ENCODE results near the gene RASL10A. TPM values are rescaled to one million over a fixed set of nuclear protein-coding genes. Genes with fewer than 3 reads are reported as not detected.

RASL10A gene
- total RNA-seq, 1 donor from 2014 or later: 0.33 TPM

DNA sequence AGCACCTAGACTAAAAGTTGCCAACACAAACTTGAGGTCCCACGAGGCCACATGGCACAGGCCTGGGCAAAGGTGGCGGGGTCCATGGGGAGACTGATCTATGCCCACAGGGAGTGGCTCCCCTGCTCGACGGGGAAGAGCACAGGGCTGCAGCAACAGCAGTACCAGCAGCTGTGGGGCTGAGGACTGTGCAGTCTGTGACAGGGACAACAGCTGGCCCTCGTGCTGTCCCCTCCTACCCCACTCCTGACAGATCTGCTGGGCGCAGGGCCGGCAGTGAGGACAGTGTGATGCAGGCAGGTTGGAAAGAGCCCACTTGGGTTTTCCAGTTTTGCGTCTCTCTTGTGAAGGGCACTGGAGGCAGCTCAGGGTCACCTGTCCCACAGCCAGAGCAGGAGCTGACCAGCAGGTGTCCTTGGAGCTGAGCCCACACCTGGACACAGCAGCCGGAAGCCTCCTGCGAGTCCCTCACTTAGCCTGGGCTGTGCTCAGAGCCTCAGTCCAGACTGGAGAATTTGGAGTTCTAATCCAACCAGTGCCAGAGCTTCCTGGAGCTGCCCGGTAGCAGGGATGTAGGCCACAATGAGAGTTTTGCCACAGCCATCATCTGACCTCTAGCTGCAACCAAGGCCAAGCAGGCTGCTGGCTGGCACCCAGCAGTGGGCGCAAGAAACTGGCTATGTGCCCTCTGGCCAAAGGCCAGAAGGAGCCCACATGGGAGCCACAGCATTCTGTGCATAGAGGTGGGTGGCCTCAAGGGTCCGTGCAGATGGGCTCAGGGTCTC, 12.6 kb downstream of the RASL10A start:
- TF ChIP-seq, protein P1, sequence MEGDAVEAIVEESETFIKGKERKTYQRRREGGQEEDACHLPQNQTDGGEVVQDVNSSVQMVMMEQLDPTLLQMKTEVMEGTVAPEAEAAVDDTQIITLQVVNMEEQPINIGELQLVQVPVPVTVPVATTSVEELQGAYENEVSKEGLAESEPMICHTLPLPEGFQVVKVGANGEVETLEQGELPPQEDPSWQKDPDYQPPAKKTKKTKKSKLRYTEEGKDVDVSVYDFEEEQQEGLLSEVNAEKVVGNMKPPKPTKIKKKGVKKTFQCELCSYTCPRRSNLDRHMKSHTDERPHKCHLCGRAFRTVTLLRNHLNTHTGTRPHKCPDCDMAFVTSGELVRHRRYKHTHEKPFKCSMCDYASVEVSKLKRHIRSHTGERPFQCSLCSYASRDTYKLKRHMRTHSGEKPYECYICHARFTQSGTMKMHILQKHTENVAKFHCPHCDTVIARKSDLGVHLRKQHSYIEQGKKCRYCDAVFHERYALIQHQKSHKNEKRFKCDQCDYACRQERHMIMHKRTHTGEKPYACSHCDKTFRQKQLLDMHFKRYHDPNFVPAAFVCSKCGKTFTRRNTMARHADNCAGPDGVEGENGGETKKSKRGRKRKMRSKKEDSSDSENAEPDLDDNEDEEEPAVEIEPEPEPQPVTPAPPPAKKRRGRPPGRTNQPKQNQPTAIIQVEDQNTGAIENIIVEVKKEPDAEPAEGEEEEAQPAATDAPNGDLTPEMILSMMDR (IDR thresholded peaks at IDR 0.05; ENCODE audit: insufficient read depth, low read length, poor library complexity, severe bottlenecking): no peak
- peaks cover 2% of the 10 kb centered on the region for H3K36me3 ChIP-seq (ENCODE audit: control insufficient read depth, insufficient read depth, low read length)
- DNase-seq (ENCODE audit: low read depth): no peak
- H3K27me3 ChIP-seq (ENCODE audit: control insufficient read depth, insufficient read depth, low read length): no peaks in the 10 kb centered on the region
- H3K4me3 ChIP-seq (ENCODE audit: low read depth, low read length): no peak overlapping the region

DNA sequence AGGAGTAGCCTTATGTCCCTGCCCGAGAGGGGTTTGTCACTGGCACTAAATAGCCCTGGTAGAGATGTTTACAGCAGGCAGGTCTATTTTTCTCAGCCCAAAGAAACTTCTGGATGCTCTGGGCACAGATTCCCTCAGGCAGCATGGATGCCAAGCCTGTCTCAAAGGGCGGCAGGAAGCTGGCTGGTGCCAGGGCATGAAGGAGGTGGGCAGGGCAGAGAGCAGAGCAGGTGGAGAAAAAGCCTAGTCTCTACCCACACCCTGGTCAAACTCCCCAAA, 13.2 kb downstream of the RASL10A start:
- Histone ChIP-seq H3K4me3 (ENCODE audit: low read depth, low read length) (no peak overlapping the region), H3K27me3 (ENCODE audit: control insufficient read depth, insufficient read depth, low read length) (no peaks in the 10 kb centered on the region), H3K36me3 (ENCODE audit: control insufficient read depth, insufficient read depth, low read length) (peaks cover 2% of the 10 kb centered on the region)
- TF ChIP-seq, protein P1 (IDR thresholded peaks at IDR 0.05; ENCODE audit: insufficient read depth, low read length, poor library complexity, severe bottlenecking): no peak
- DNase-seq (ENCODE audit: low read depth): no peak

DNA sequence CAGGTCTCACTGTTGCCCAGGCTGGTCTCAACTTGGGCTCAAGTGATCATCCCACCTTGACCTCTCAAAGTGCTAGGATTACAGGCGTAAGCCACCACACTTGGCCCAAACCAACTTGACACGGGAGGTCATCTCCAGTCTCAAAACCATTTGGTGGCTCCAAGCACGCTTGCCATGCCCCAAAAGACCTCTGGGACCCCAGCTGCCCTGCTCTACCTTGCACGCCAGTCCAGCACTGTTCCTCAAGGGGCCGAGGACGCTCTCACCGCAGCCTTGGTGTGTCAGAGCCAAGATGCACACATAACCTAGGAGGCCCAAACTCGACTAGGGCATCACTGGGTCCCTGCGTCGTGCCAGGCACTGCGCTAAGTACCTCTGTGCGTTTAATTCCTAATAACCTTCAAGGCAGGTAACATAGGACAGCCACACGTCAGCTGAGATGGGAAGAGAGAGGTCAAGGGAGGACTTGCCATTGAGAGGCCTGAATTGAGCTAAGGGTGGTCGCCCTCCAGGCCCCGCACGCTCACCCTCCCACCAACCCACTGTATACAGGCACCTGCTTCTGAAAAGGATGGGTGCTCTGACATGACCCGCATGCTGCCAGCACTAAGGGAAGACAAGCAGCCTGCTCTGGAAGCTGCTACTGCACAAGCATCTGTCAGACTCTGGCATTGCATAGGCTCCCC, 13.6 kb downstream of the RASL10A start:
- no peak for DNase-seq (ENCODE audit: low read depth)
- peaks cover 2% of the 10 kb centered on the region for H3K36me3 ChIP-seq (ENCODE audit: control insufficient read depth, insufficient read depth, low read length)
- TF ChIP-seq, protein P1 (IDR thresholded peaks at IDR 0.05; ENCODE audit: insufficient read depth, low read length, poor library complexity, severe bottlenecking): no peak
- H3K27me3 ChIP-seq (ENCODE audit: control insufficient read depth, insufficient read depth, low read length): no peaks in the 10 kb centered on the region
- H3K4me3 ChIP-seq (ENCODE audit: low read depth, low read length): no peak overlapping the region

DNA sequence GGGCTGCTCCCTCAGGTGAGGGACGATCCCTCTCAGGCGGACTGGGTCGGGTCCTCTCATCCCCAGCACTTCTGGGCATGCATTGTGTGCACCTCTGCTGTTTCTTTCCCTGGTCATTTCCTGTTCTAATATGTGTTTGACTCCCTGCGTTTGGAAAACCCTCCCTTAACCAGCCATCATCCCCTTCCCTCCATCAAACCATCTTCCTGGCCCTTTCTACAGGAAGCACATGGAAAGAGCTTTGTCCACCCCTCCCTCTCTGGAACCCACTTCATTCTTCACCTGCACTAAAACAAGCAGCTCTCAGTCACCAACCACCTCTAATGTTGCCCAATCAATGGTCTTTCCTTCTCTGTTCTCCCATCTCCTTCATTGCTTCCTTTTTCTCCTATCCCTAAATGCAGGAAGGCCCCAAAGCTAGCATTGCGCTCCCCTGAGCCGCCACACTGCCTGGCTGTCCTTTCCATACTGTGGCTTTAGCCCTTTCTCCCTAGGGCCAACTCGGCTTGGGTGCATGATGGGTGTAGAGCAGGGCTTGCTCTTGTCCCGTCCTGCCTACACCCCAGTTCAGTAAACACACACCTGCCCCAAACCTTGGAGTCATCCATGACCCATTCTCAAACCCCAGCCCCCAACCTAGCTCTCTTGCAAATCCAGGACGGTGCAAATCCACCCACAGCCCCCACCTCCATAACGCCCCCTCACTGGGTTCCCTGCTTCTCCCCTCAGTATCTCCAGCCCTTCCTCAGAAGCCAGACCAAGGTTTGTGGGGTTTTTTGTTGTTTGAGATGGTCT, 14.5 kb downstream of the RASL10A start:
- H3K36me3 ChIP-seq (ENCODE audit: control insufficient read depth, insufficient read depth, low read length): peaks cover 4% of the 10 kb centered on the region
- TF ChIP-seq, protein P1 (IDR thresholded peaks at IDR 0.05; ENCODE audit: insufficient read depth, low read length, poor library complexity, severe bottlenecking): no peak
- H3K4me3 ChIP-seq (ENCODE audit: low read depth, low read length): no peak overlapping the region
- H3K27me3 ChIP-seq (ENCODE audit: control insufficient read depth, insufficient read depth, low read length): no peaks in the 10 kb centered on the region
- no peak for DNase-seq (ENCODE audit: low read depth)

- TF ChIP-seq, protein P1 (IDR thresholded peaks at IDR 0.05; ENCODE audit: insufficient read depth, low read length, poor library complexity, severe bottlenecking): no peak
- peaks cover 4% of the 10 kb centered on the region for H3K36me3 ChIP-seq (ENCODE audit: control insufficient read depth, insufficient read depth, low read length)
Observed at GRCh38 chr22:29300467-29300806, 15.1 kb downstream of the RASL10A start.

More at GRCh38 chr22:29300467-29300806, 15.1 kb downstream of the RASL10A start:
- no peak for DNase-seq (ENCODE audit: low read depth)
- Histone ChIP-seq H3K27me3 (ENCODE audit: control insufficient read depth, insufficient read depth, low read length) (no peaks in the 10 kb centered on the region), H3K4me3 (ENCODE audit: low read depth, low read length) (no peak overlapping the region)
